ENCODE results near the gene GMIP. TPM values are rescaled to one million over a fixed set of nuclear protein-coding genes. Genes with fewer than 3 reads are reported as not detected.

The GMIP gene
- total RNA-seq, 4 donors from 2014 or later = 12.9 to 23.5 (median 17.3) TPM

- Histone ChIP-seq H3K4me1 (peaks cover 17% of the 10 kb centered on the region in 2 donors), H3K27ac (no peak overlapping the region), H3K9me3 (no peaks in the 10 kb centered on the region), H3K27me3 (no peaks in the 10 kb centered on the region), H3K4me3 (replicated peaks in 1 of 3) (peak overlapping the region in 1 of 3 donors; percentile 89), H3K36me3 (peaks cover 15 to 21% of the 10 kb centered on the region in 2 donors)
- intact Hi-C loops (cut with DNase I) = no loop called here
- no peak for DNase-seq
- TF ChIP-seq, protein P1, sequence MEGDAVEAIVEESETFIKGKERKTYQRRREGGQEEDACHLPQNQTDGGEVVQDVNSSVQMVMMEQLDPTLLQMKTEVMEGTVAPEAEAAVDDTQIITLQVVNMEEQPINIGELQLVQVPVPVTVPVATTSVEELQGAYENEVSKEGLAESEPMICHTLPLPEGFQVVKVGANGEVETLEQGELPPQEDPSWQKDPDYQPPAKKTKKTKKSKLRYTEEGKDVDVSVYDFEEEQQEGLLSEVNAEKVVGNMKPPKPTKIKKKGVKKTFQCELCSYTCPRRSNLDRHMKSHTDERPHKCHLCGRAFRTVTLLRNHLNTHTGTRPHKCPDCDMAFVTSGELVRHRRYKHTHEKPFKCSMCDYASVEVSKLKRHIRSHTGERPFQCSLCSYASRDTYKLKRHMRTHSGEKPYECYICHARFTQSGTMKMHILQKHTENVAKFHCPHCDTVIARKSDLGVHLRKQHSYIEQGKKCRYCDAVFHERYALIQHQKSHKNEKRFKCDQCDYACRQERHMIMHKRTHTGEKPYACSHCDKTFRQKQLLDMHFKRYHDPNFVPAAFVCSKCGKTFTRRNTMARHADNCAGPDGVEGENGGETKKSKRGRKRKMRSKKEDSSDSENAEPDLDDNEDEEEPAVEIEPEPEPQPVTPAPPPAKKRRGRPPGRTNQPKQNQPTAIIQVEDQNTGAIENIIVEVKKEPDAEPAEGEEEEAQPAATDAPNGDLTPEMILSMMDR (IDR thresholded peaks at IDR 0.05) = no peak
- TF ChIP-seq POLR2A (IDR thresholded peaks at IDR 0.05) = no peak
- WGBS, 2 donors = 69 to 79% methylated on average over 8 of the region's 8 CpGs
Observed at GRCh38 chr19:19662344-19662743, 18.9 kb upstream of the GMIP start.

DNA sequence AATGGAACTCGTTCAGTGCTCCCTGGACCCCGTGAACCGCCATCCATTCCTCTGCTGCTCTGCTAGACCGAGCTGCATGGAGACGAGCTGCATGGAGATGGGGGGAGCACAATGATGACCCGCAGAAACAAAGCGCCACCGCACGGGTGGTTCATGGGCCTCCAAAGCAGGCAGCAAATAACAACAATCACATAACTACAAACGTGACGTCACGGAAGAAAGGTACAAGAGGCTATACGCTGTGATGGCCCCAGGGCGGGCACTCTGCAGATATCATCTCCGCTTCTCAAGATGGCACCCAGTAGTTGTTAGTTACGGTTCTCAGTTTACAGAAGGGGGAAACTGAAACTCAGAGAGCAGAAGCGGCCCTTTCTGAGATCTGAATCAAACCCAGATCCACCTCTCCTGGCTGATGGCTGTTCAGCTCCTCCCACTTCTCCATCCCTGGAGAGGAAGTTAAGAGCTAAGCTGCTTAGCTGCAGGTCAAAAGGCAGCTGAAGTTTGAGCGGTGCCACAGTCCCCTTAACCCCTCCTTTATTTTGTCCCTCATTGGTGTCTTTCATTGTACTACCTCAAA is 18.3 kb upstream of the GMIP start:
- TF ChIP-seq, protein P1 (IDR thresholded peaks at IDR 0.05) = no peak
- TF ChIP-seq POLR2A (IDR thresholded peaks at IDR 0.05) = no peak
- DNase-seq = no peak
- no peak overlapping the region for H3K27ac ChIP-seq
- no peaks in the 10 kb centered on the region for H3K27me3 ChIP-seq
- H3K36me3 ChIP-seq = peaks cover 19 to 26% of the 10 kb centered on the region in 2 donors
- intact Hi-C loops (cut with DNase I) = no loop called here
- H3K4me1 ChIP-seq = peaks cover 17% of the 10 kb centered on the region in 2 donors
- 62 to 65% methylated on average over 18 of the region's 18 CpGs for WGBS, 2 donors
- H3K9me3 ChIP-seq = no peaks in the 10 kb centered on the region
- no peak overlapping the region for H3K4me3 ChIP-seq (replicated peaks in 1 of 3)

DNA sequence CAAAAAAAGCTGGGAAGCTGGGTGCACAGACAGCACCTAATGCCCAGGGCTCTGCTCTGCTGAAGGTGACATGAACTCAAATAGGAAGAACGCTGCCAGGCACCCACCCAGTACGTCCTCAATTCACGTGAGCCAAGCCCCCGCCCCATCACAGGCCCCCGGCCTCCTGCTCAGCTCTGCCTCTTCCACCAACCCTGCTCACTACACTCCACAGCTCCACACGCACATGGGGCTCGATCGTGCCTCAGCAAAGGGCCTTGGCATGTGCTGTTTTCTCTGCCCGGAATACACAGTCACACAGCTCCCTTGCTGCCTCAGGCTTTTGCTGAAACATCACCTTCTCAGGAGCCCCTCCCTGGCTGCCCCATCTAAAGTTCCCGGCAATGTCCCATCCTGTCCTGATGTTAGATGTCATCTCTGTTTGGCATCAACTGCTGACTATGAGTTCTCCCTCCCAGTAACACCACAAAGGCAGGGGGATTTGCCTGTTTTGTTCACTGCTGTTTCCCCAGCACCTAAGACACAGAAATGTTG is 17.8 kb upstream of the GMIP start:
- intact Hi-C loops (cut with DNase I) = no loop called here

DNA sequence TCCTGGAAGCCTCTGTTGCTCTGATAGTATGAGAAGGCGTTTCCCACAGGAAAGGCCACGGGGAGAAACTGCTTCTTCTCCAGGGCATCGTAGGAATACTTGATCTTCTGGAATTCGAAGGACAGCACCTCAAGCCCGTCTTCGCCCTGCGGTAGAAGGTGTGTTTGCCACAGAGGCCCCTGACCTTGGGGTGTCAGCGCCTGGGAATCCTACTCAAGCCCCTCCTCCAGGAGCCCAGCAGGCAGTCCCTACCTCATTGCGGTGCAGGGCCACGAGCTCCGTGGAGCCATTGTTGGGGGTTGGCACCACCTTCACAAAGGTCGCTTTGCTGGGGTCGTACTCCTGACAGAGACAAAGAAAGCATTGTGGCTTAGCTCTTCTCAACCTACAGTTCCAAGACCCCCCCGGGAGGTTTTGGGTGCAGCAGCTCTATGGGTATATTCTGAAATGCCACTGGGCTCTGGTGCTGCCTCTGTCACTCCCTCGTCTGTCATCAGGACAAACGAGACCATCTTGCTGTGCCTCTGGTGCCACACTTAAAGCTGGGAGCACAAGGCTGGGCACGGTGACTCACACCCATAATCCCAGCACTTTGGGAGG is 16.3 kb upstream of the GMIP start:
- no peak overlapping the region for H3K4me3 ChIP-seq (replicated peaks in 1 of 3)
- H3K4me1 ChIP-seq = peaks cover 17% of the 10 kb centered on the region in 2 donors
- TF ChIP-seq POLR2A (IDR thresholded peaks at IDR 0.05) = no peak
- TF ChIP-seq, protein P1 (IDR thresholded peaks at IDR 0.05) = no peak
- H3K36me3 ChIP-seq = peaks cover 40 to 47% of the 10 kb centered on the region in 2 donors
- no peak for DNase-seq
- 92% methylated on average over 12 to 17 of the region's 17 CpGs for WGBS, 2 donors
- H3K27me3 ChIP-seq = no peaks in the 10 kb centered on the region
- intact Hi-C loops (cut with DNase I) = no loop called here
- H3K27ac ChIP-seq = no peak overlapping the region
- no peaks in the 10 kb centered on the region for H3K9me3 ChIP-seq

More for the DNA sequence above, 17.8 kb upstream of the GMIP start:
- TF ChIP-seq, protein P1 (IDR thresholded peaks at IDR 0.05) = no peak
- no peak overlapping the region for H3K27ac ChIP-seq
- H3K4me3 ChIP-seq (replicated peaks in 1 of 3) = no peak overlapping the region
- no peaks in the 10 kb centered on the region for H3K27me3 ChIP-seq
- no peaks in the 10 kb centered on the region for H3K9me3 ChIP-seq
- 87 to 90% methylated on average over 10 of the region's 10 CpGs for WGBS, 2 donors
- peaks cover 25 to 32% of the 10 kb centered on the region in 2 donors for H3K36me3 ChIP-seq
- peaks cover 17% of the 10 kb centered on the region in 2 donors for H3K4me1 ChIP-seq
- DNase-seq = no peak

- WGBS, 2 donors = 69 to 85% methylated on average over 6 to 10 of the region's 10 CpGs
- DNase-seq = no peak
- H3K9me3 ChIP-seq = no peaks in the 10 kb centered on the region
- peaks cover 63 to 70% of the 10 kb centered on the region in 2 donors for H3K36me3 ChIP-seq
- H3K27me3 ChIP-seq = no peaks in the 10 kb centered on the region
- H3K27ac ChIP-seq = no peak overlapping the region
- no peak for TF ChIP-seq POLR2A (IDR thresholded peaks at IDR 0.05)
- TF ChIP-seq, protein P1 (IDR thresholded peaks at IDR 0.05) = no peak
- H3K4me1 ChIP-seq = peaks cover 10 to 11% of the 10 kb centered on the region in 2 donors
- intact Hi-C loops (cut with DNase I) = no loop called here
- no peak overlapping the region for H3K4me3 ChIP-seq (replicated peaks in 1 of 3)
Observed at GRCh38 chr19:19657397-19657783, 13.9 kb upstream of the GMIP start.

Data from thyroid gland (tissue), 4 donors.